Aorta (tissue), 5 donors: ENCODE measurements around the gene GCNT2. TPM values are rescaled to one million over a fixed set of nuclear protein-coding genes. Genes with fewer than 3 reads are reported as not detected.
"Not testable (repeated sequence)": the region's sequence is repeated elsewhere in the genome, so short reads cannot be mapped to it uniquely, and the experiment has no call there.

Experiments used
- ATAC-seq: fragments of 200-7000 bp; cut with Tn5 transposase; one replicate; pipeline ENCODE4 v1.9.1; 2022; ENCODE audit warnings: moderate library complexity; ENCODE audit not compliant: low FRiP score
- DNase-seq, 2 donors: peaks; one replicate each; pipeline ENCODE4 v3.0.0-alpha.2; 2020
- H3K27ac ChIP-seq, 2 donors: one replicate each; pipeline ENCODE4 v1.5.1; 2013; ENCODE audit warnings: low read length in 2 of 2, mild to moderate bottlenecking in 2 of 2, moderate library complexity in 2 of 2, control low read depth in 1 of 2, inconsistent platforms in 1 of 2, low read depth in 1 of 2
- H3K27me3 ChIP-seq, 2 donors: one replicate each; pipeline ENCODE4 v1.6.1; 2013; ENCODE audit warnings: control low read depth in 1 of 2, low read length in 1 of 2, mild to moderate bottlenecking in 1 of 2, moderate library complexity in 1 of 2; ENCODE audit not compliant: insufficient read depth in 2 of 2, control insufficient read depth in 1 of 2
- H3K36me3 ChIP-seq, 2 donors: one replicate each; pipeline ENCODE4 v1.6.1; 2013; ENCODE audit warnings: control low read depth in 1 of 2, low read length in 1 of 2, mild to moderate bottlenecking in 1 of 2; ENCODE audit not compliant: insufficient read depth in 2 of 2, control insufficient read depth in 1 of 2
- H3K4me1 ChIP-seq, 2 donors: one replicate each; pipeline ENCODE4 v1.6.1; 2013; ENCODE audit warnings: low read length in 2 of 2, control low read depth in 1 of 2, mild to moderate bottlenecking in 1 of 2, moderate library complexity in 1 of 2; ENCODE audit not compliant: insufficient read depth in 2 of 2, control insufficient read depth in 1 of 2
- H3K4me3 ChIP-seq, 2 donors: one replicate each; pipeline ENCODE4 v1.5.1; 2013; ENCODE audit warnings: low read length in 2 of 2, control low read depth in 1 of 2, mild to moderate bottlenecking in 1 of 2
- H3K9me3 ChIP-seq: one replicate; pipeline ENCODE4 v1.6.1; 2013; ENCODE audit warnings: mild to moderate bottlenecking, low read length; ENCODE audit not compliant: control insufficient read depth
- WGBS, 2 donors: extraction: QIAGEN DNeasy Blood & Tissue Kit; methylation state at CpG; one replicate each; pipeline ENCODE4 v1.1.7; 2013; 5-methylcytosine and 5-hydroxymethylcytosine counted together
- intact Hi-C, 2 donors: fragments of 100-400 bp; cut with DNase I; formaldehyde crosslinking; loops; one replicate each; pipeline versions ENCODE4 v1.14.2 to v1.15.0; 2022
- polyA plus RNA-seq, 2 donors: library from polyadenylated mRNA; stranded (reverse); fragments of 200-250 nt; gene quantifications; one replicate each; pipeline ENCODE4 v1.2.3, GENCODE V29; 2013
- total RNA-seq, 2 donors: library from RNA; stranded (reverse); fragmentation: NEBNext Ultra II Directional; extraction: Animal tissue kit (Norgen Biotek cat#: 25700); gene quantifications; one replicate each; pipeline ENCODE4 v1.2.1, GENCODE V29; 2021
- donor health status: healthy with polysubstance abuse.
- donor health status: Bipolar disorder and iron deficiency.
- donor health status: DM: no; HTN: no; CAD: no.
- donor health status: DM: no; HTN: no; CAD: no.
- donor health status: DM: yes; HTN: yes; CAD: no.

The GCNT2 gene
- total and polyA plus RNA-seq, 4 donors, result 3.4 to 18.6 (median 9.2) TPM

GRCh38 chr6:10576226-10576625 is 55.1 kb downstream of the GCNT2 start:
- intact Hi-C loops, result no loop called here
- Histone ChIP-seq H3K9me3 (no peaks in the 10 kb centered on the region), H3K4me1 (peaks cover 0 to 5% of the 10 kb centered on the region in 2 donors), H3K27me3 (no peaks in the 10 kb centered on the region), H3K4me3 (no peak overlapping the region), H3K27ac (no peak overlapping the region), H3K36me3 (no peaks in the 10 kb centered on the region)
- WGBS, 2 donors, result 82 to 85% methylated on average over 4 of the region's 4 CpGs
- DNase-seq, result no peak
- ATAC-seq, result no peak

- WGBS, 2 donors, result 83 to 87% methylated on average over 8 of the region's 8 CpGs
- Histone ChIP-seq H3K27ac (no peak overlapping the region), H3K4me1 (peaks cover 2 to 5% of the 10 kb centered on the region in 2 donors), H3K36me3 (no peaks in the 10 kb centered on the region), H3K4me3 (no peak overlapping the region), H3K9me3 (no peaks in the 10 kb centered on the region), H3K27me3 (no peaks in the 10 kb centered on the region)
- intact Hi-C loops, result no loop called here
- ATAC-seq (no peak), DNase-seq (no peak)
Measured at GRCh38 chr6:10577112-10577511, 56.0 kb downstream of the GCNT2 start.

- H3K27ac ChIP-seq, result no peak overlapping the region
- no peaks in the 10 kb centered on the region for H3K36me3 ChIP-seq
- ATAC-seq, result no peak
- WGBS, 2 donors, result 97 to 99% methylated on average over 5 of the region's 5 CpGs
- H3K27me3 ChIP-seq, result no peaks in the 10 kb centered on the region
- H3K4me1 ChIP-seq, result peaks cover 2 to 5% of the 10 kb centered on the region in 2 donors
- H3K9me3 ChIP-seq, result no peaks in the 10 kb centered on the region
- intact Hi-C loops, result no loop called here
- H3K4me3 ChIP-seq, result no peak overlapping the region
- no peak for DNase-seq
Measured at GRCh38 chr6:10578723-10579122, 57.6 kb downstream of the GCNT2 start.

- no peaks in the 10 kb centered on the region for H3K9me3 ChIP-seq
- intact Hi-C loops, result no loop called here
- DNase-seq (no peak), ATAC-seq (no peak)
- H3K4me3 ChIP-seq, result no peak overlapping the region
- H3K27ac ChIP-seq, result no peak overlapping the region
- peaks cover 2 to 5% of the 10 kb centered on the region in 2 donors for H3K4me1 ChIP-seq
- H3K27me3 ChIP-seq, result no peaks in the 10 kb centered on the region
- H3K36me3 ChIP-seq, result no peaks in the 10 kb centered on the region
- 57 to 77% methylated on average over 4 of the region's 4 CpGs for WGBS, 2 donors
Measured at GRCh38 chr6:10579803-10580202, 58.7 kb downstream of the GCNT2 start.

- Histone ChIP-seq H3K4me1 (peaks cover 2 to 8% of the 10 kb centered on the region in 2 donors), H3K4me3 (no peak overlapping the region), H3K9me3 (no peaks in the 10 kb centered on the region), H3K36me3 (no peaks in the 10 kb centered on the region), H3K27me3 (no peaks in the 10 kb centered on the region), H3K27ac (no peak overlapping the region)
- no peak for ATAC-seq
- intact Hi-C loops, result no loop called here
- WGBS, 2 donors, result 82 to 90% methylated on average over 7 of the region's 7 CpGs
- DNase-seq, result no peak
Measured at GRCh38 chr6:10580570-10580969, 59.4 kb downstream of the GCNT2 start.

GRCh38 chr6:10581402-10581801 is 60.3 kb downstream of the GCNT2 start:
- H3K4me3 ChIP-seq, DNase-seq, H3K27ac ChIP-seq, ATAC-seq, intact Hi-C loops, H3K4me1 ChIP-seq, H3K9me3 ChIP-seq, H3K36me3 ChIP-seq, H3K27me3 ChIP-seq: not testable (repeated sequence)
- 24% methylated on average over 4 of the region's 4 CpGs for WGBS, 2 donors

GRCh38 chr6:10582774-10583508 is 61.8 kb downstream of the GCNT2 start:
- Histone ChIP-seq H3K36me3 (no peaks in the 10 kb centered on the region), H3K4me1 (peaks cover 5 to 8% of the 10 kb centered on the region in 2 donors), H3K27me3 (no peaks in the 10 kb centered on the region), H3K4me3 (no peak overlapping the region), H3K27ac (no peak overlapping the region), H3K9me3 (no peaks in the 10 kb centered on the region)
- DNase-seq, result no peak
- ATAC-seq, result no peak
- 87 to 89% methylated on average over 10 of the region's 10 CpGs for WGBS, 2 donors
- intact Hi-C loops, result no loop called here

- H3K36me3 ChIP-seq, result no peaks in the 10 kb centered on the region
- DNase-seq (no peak), ATAC-seq (no peak)
- no peak overlapping the region for H3K4me3 ChIP-seq
- H3K9me3 ChIP-seq, result no peaks in the 10 kb centered on the region
- peaks cover 5 to 8% of the 10 kb centered on the region in 2 donors for H3K4me1 ChIP-seq
- H3K27ac ChIP-seq, result no peak overlapping the region
- intact Hi-C loops, result no loop called here
- WGBS, 2 donors, result 91 to 93% methylated on average over 3 of the region's 3 CpGs
- no peaks in the 10 kb centered on the region for H3K27me3 ChIP-seq
Measured at GRCh38 chr6:10583509-10583901, 62.4 kb downstream of the GCNT2 start.

GRCh38 chr6:10584607-10585006 is 63.5 kb downstream of the GCNT2 start:
- WGBS, 2 donors, result 94 to 99% methylated on average over 3 of the region's 3 CpGs
- Histone ChIP-seq H3K4me3 (no peak overlapping the region), H3K4me1 (peaks cover 5 to 8% of the 10 kb centered on the region in 2 donors), H3K27me3 (no peaks in the 10 kb centered on the region), H3K36me3 (no peaks in the 10 kb centered on the region), H3K9me3 (no peaks in the 10 kb centered on the region), H3K27ac (no peak overlapping the region)
- DNase-seq (no peak), ATAC-seq (no peak)
- intact Hi-C loops, result no loop called here
